Esophagus squamous epithelium (tissue), 5 donors: ENCODE data around the gene HSPA12A. TPM values are rescaled to one million over a fixed set of nuclear protein-coding genes. Genes with fewer than 3 reads are reported as not detected.

ENCODE experiments used
- DNase-seq: peaks from one replicate; lab custom pipeline; 2025; lab: John Stamatoyannopoulos, UW
- H3K27ac ChIP-seq, 4 donors: fragments of 200-600 bp; sonication (generic); one replicate each; pipeline ENCODE4 v1.5.1; 2016 to 2019; ENCODE audit warnings: mild to moderate bottlenecking in 1 of 4
- H3K27me3 ChIP-seq, 4 donors: fragments of 200-600 bp; sonication (generic); 1 replicate in 3 of 4; 2 replicates in 1 of 4; pipeline versions ENCODE4 v1.5.1 to v1.6.0; 2017 to 2021; ENCODE audit warnings: antibody characterized with exemption in 1 of 4
- H3K36me3 ChIP-seq, 3 donors: fragments of 200-600 bp; sonication (generic); one replicate each; pipeline ENCODE4 v1.5.1; 2016 to 2019
- H3K4me1 ChIP-seq, 3 donors: fragments of 200-600 bp; sonication (generic); one replicate each; pipeline ENCODE4 v1.5.1; 2017 to 2019
- H3K4me3 ChIP-seq, 4 donors: fragments of 200-600 bp; sonication (generic); 1 replicate in 3 of 4; 2 replicates in 1 of 4; pipeline ENCODE4 v1.5.1; 2016 to 2019; ENCODE audit warnings: mild to moderate bottlenecking in 2 of 4, moderate library complexity in 1 of 4
- H3K9me3 ChIP-seq, 3 donors: fragments of 200-600 bp; sonication (generic); one replicate each; pipeline ENCODE4 v1.5.1; 2016 to 2019
- POLR2A ChIP-seq, 4 donors: fragments of 450-650 bp; IDR thresholded peaks; one replicate each; pipeline ENCODE4 v1.6.1; 2017; ENCODE audit warnings: antibody characterized with exemption in 4 of 4, mild to moderate bottlenecking in 4 of 4, moderate library complexity in 3 of 4
- WGBS, 2 donors: methylation state at CpG; one replicate each; pipeline ENCODE4 v1.1.5; 2018; 5-methylcytosine and 5-hydroxymethylcytosine counted together
- intact Hi-C: fragments of 100-400 bp; cut with DNase I; formaldehyde crosslinking; loops from one replicate; pipeline ENCODE4 v1.15.0; 2022
- total RNA-seq, 4 donors: library from RNA; depleted of rRNA; stranded (reverse); fragments of >200 nt; gene quantifications; one replicate each; pipeline ENCODE4 v1.1.0, GENCODE V29; 2016
- TF ChIP-seq, protein P1 (sequence below), 6 experiments: fragments of 450-650 bp in 4 of 6; fragments of 200-600 bp in 2 of 6; sonication (generic) in 2 of 6; IDR thresholded peaks; one replicate each; pipeline ENCODE4 v1.5.1; 2016 to 2019; ENCODE audit warnings: antibody characterized with exemption in 6 of 6, mild to moderate bottlenecking in 4 of 6, moderate library complexity in 4 of 6
- donor health status: DM: yes; HTN: yes; CAD: no.

Gene HSPA12A
- total RNA-seq, 4 donors from 2014 or later, result 1.9 to 5.9 (median 2.3) TPM

- Histone ChIP-seq H3K4me1 (no peaks in the 10 kb centered on the region), H3K4me3 (no peak overlapping the region), H3K36me3 (no peaks in the 10 kb centered on the region), H3K9me3 (no peaks in the 10 kb centered on the region), H3K27ac (no peak overlapping the region), H3K27me3 (no peaks in the 10 kb centered on the region)
- WGBS, 2 donors, result 63 to 87% methylated on average over 5 to 9 of the region's 14 CpGs
- TF ChIP-seq POLR2A (IDR thresholded peaks at IDR 0.05), result no peak
- TF ChIP-seq, protein P1, sequence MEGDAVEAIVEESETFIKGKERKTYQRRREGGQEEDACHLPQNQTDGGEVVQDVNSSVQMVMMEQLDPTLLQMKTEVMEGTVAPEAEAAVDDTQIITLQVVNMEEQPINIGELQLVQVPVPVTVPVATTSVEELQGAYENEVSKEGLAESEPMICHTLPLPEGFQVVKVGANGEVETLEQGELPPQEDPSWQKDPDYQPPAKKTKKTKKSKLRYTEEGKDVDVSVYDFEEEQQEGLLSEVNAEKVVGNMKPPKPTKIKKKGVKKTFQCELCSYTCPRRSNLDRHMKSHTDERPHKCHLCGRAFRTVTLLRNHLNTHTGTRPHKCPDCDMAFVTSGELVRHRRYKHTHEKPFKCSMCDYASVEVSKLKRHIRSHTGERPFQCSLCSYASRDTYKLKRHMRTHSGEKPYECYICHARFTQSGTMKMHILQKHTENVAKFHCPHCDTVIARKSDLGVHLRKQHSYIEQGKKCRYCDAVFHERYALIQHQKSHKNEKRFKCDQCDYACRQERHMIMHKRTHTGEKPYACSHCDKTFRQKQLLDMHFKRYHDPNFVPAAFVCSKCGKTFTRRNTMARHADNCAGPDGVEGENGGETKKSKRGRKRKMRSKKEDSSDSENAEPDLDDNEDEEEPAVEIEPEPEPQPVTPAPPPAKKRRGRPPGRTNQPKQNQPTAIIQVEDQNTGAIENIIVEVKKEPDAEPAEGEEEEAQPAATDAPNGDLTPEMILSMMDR (IDR thresholded peaks at IDR 0.05), result no peak
- intact Hi-C loops, result no loop called here
- DNase-seq, result no peak
Measured at GRCh38 chr10:116730464-116731260, 11.7 kb downstream of the HSPA12A start.

GRCh38 chr10:116729243-116729642, 13.1 kb downstream of the HSPA12A start:
- intact Hi-C loops, result no loop called here
- Histone ChIP-seq H3K4me3 (no peak overlapping the region), H3K4me1 (no peaks in the 10 kb centered on the region), H3K36me3 (no peaks in the 10 kb centered on the region), H3K27ac (no peak overlapping the region), H3K27me3 (no peaks in the 10 kb centered on the region), H3K9me3 (no peaks in the 10 kb centered on the region)
- TF ChIP-seq POLR2A (IDR thresholded peaks at IDR 0.05), result no peak
- TF ChIP-seq, protein P1 (IDR thresholded peaks at IDR 0.05), result no peak
- no peak for DNase-seq
- 82 to 90% methylated on average over 3 to 6 of the region's 7 CpGs for WGBS, 2 donors

DNA sequence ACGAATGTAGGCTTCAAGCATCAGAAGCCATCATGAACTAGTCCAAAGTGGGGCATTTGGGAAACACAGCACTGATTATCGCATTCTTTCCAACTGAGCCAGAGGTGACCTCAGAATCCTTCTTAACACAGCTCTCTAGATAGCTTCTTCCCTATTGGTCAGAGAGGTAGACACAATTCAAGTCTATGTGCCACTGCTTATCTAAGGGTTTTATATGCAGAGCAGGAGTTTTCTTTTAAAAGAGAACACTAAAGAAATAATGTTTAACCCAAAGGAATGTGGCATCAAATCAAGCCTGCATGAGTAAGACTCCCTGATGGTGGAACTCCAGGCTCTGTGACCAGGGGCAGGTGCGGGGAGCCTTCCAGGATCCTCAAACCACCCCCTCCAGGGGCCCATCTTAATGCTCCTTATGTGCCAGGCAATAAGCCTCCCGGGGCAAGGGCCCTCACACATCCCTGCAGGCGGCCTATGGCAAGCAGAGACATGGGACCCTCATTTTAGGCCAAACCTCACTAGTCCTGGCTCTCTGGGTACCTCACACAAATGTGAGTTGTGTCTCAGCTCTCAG, 13.8 kb downstream of the HSPA12A start:
- intact Hi-C loops, result no loop called here
- Histone ChIP-seq H3K4me3 (no peak overlapping the region), H3K27ac (no peak overlapping the region), H3K9me3 (no peaks in the 10 kb centered on the region), H3K4me1 (no peaks in the 10 kb centered on the region), H3K27me3 (no peaks in the 10 kb centered on the region), H3K36me3 (no peaks in the 10 kb centered on the region)
- 69 to 76% methylated on average over 5 of the region's 5 CpGs for WGBS, 2 donors
- no peak for DNase-seq
- TF ChIP-seq, protein P1 (IDR thresholded peaks at IDR 0.05), result no peak

DNA sequence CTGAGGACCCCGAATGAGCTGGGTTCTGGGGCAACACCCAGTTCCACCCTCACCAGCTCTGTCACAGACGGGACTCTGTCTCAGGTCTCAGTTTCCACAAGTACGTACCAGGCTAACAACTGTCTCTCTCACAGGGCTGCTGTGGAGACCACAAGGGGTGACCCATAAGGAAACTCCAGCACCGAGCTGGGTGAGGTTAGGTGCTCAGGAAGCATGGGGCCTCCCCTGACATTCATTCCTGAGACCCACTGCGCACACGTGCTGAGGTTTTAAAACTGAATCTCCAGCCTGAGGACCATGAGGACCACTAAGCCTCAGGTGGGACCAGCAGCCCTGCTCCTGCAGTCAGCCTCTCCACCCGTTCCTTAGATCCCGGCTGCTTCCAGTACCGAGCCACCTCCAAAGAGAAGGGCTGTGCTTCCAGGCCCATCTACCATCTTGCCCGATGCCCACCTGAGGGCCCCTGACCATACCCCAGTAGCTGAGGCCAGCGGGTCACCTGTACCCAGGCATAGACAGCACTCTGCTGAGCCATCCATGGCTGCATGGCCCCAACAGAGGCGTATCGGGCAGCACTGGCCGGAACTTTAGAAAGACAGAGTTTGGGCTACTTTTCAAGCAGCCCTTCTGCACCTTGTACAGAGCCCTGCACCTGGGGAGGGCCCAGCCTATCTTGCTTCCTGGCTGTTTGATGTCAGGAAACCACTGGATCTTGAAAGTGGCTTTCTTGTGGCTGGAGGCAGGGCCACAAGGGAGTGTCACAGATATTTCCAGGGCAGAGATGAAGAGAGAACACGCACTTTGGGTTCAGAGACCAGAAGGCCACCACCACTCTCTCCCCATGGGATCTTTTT, 18.7 kb downstream of the HSPA12A start:
- H3K4me1 ChIP-seq, result peaks cover 0 to 6% (median 0%) of the 10 kb centered on the region in 3 donors
- DNase-seq, result no peak

More for the DNA sequence above, 18.7 kb downstream of the HSPA12A start:
- no peak overlapping the region for H3K27ac ChIP-seq
- no peaks in the 10 kb centered on the region for H3K27me3 ChIP-seq
- no peaks in the 10 kb centered on the region for H3K9me3 ChIP-seq
- TF ChIP-seq POLR2A (IDR thresholded peaks at IDR 0.05), result no peak
- TF ChIP-seq, protein P1 (IDR thresholded peaks at IDR 0.05), result no peak
- intact Hi-C loops, result no loop called here
- no peaks in the 10 kb centered on the region for H3K36me3 ChIP-seq
- 74 to 81% methylated on average over 4 to 6 of the region's 15 CpGs for WGBS, 2 donors
- no peak overlapping the region for H3K4me3 ChIP-seq
